Measurements from ENCODE around the gene ZBTB25.

ZBTB25 gene

DNA sequence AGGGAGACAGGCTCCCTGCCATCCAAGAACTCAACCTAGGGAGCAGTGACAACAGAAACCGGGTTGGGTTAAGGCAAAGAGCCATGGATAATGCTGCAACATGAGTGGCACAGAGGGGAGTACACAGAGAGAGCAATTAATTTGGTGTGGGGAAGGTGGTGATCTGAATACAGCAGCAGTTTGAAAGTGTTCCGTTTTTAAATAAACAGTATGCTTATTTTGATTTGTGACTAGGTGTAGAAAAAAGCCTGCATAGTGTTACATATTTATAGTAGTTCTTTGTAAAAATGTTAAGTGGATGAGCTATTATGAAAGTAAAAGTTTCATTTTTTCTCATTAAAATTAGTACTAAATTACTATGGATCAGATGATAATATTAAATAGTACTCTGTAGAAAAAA lies 29.6 kb downstream of the ZBTB25 start:
- FAIRE-seq (no peak), DNase-seq (ENCODE audit: insufficient read length, low spot score) (no peak)
- TF ChIP-seq CTCF (IDR thresholded peaks at IDR 0.05; ENCODE audit: insufficient read depth, missing control alignments): no peak

DNA sequence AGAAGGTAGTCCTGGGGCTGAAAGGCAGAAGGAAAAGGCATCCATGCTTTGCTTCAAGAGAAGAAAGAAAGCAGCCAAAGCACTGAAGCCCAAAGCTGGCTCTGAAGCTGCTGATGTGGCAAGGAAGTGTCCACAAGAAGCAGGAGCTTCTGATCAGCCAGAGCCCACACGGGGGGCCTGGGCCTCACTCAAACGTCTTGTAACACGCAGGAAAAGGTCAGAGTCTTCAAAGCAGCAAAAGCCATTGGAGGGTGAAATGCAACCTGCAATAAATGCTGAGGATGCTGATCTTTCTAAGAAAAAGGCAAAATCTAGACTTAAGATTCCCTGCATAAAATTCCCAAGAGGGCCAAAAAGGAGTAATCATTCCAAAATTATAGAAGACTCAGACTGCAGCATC lies 35.2 kb downstream of the ZBTB25 start:
- FAIRE-seq: no peak
- DNase-seq (ENCODE audit: insufficient read length, low spot score): no peak
- TF ChIP-seq CTCF (IDR thresholded peaks at IDR 0.05; ENCODE audit: insufficient read depth, missing control alignments): no peak

- no peak for DNase-seq (ENCODE audit: insufficient read length, low spot score)
- FAIRE-seq: peak; percentile 88
- TF ChIP-seq CTCF (IDR thresholded peaks at IDR 0.05; ENCODE audit: insufficient read depth, missing control alignments): no peak
These were observed 36.1 kb downstream of the ZBTB25 start for GRCh38 chr14:64467566-64467965.

GRCh38 chr14:64467101-64467500 lies 36.5 kb downstream of the ZBTB25 start:
- FAIRE-seq (peak; percentile 41), DNase-seq (ENCODE audit: insufficient read length, low spot score) (no peak)
- no peak for TF ChIP-seq CTCF (IDR thresholded peaks at IDR 0.05; ENCODE audit: insufficient read depth, missing control alignments)

DNA sequence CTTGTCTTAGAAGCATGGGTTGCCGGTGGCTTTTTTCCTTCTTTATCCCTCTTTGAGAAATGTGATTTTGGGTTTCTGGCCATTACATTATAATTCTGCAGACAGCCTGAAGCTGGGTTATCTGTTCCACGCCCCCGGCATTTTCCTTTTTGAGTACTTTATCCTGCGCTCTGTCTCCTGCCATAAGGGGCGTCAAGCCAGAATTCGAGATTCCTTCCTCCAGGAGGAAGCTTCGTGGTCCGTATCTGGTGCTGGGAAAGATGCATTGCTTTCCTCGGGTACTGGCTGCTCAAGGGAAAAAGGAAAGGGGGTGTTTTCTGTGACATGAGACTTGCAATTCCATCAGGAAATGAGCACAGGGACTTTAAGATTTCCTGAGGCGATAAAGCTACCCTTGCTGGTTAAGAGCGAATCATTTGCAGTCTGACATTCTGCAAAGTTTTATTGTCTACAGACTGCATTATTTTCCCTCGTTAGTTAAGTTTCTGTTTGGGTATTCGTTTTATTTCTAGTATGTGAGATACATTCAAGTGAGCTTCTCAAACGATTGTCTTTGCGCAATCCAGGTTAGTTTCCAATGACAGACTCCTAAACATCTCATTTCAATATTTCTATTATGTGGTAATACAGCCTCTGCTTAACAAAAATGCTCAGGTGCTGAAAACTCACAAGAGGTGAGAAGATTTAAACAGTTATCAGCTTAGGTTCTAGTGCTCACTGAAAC lies 37.6 kb downstream of the ZBTB25 start:
- FAIRE-seq (peak; percentile 38), DNase-seq (ENCODE audit: insufficient read length, low spot score) (no peak)
- no peak for TF ChIP-seq CTCF (IDR thresholded peaks at IDR 0.05; ENCODE audit: insufficient read depth, missing control alignments)

GRCh38 chr14:64465191-64465822 lies 38.3 kb downstream of the ZBTB25 start, which contains the start of gene AKAP5:
TSS of gene AKAP5 (plus strand) at chr14:64465499. CDS start at chr14:64468395, 2,896 bp downstream.
- FAIRE-seq (no peak), DNase-seq (ENCODE audit: insufficient read length, low spot score) (peak; percentile 52)
- peak; percentile 6 for TF ChIP-seq CTCF (IDR thresholded peaks at IDR 0.05; ENCODE audit: insufficient read depth, missing control alignments)

- no peak for FAIRE-seq
- no peak for TF ChIP-seq CTCF (IDR thresholded peaks at IDR 0.05; ENCODE audit: insufficient read depth, missing control alignments)
- no peak for DNase-seq (ENCODE audit: insufficient read length, low spot score)
These were observed 39.0 kb downstream of the ZBTB25 start for GRCh38 chr14:64464651-64465050.
